NCI-H2029 treated with DMSO at 0.1 percent for 48 hours (cell line): ENCODE data around the gene TERT.

Experiments
- DNase-seq: peaks from one replicate; lab custom pipeline; 2025; lab: John Stamatoyannopoulos, UW

Gene TERT

GRCh38 chr5:1219098-1219767, 75.6 kb downstream of the TERT start:
- no peak for DNase-seq

GRCh38 chr5:1218351-1219080, 76.4 kb downstream of the TERT start:
- DNase-seq = no peak

GRCh38 chr5:1217596-1218206, 77.2 kb downstream of the TERT start:
- no peak for DNase-seq

- no peak for DNase-seq
Observed at GRCh38 chr5:1216918-1217295, 78.0 kb downstream of the TERT start.

- no peak for DNase-seq
Observed at GRCh38 chr5:1216211-1216917, 78.5 kb downstream of the TERT start.

GRCh38 chr5:1215320-1216096, 79.4 kb downstream of the TERT start:
- no peak for DNase-seq

- no peak for DNase-seq
Observed at GRCh38 chr5:1214936-1215220, 80.0 kb downstream of the TERT start.

- DNase-seq = no peak
Observed at GRCh38 chr5:1214163-1214935, 80.5 kb downstream of the TERT start.

GRCh38 chr5:1213508-1214162, 81.2 kb downstream of the TERT start:
- no peak for DNase-seq

- no peak for DNase-seq
Observed at GRCh38 chr5:1212881-1213280, 82.0 kb downstream of the TERT start.

- DNase-seq = no peak
Observed at GRCh38 chr5:1212271-1212670, 82.6 kb downstream of the TERT start.

GRCh38 chr5:1211701-1212100, 83.2 kb downstream of the TERT start:
- no peak for DNase-seq

GRCh38 chr5:1210832-1211251, 84.0 kb downstream of the TERT start:
- DNase-seq = no peak

GRCh38 chr5:1209896-1210776, 84.7 kb downstream of the TERT start:
- DNase-seq = no peak

- no peak for DNase-seq
Observed at GRCh38 chr5:1209489-1209852, 85.4 kb downstream of the TERT start.

GRCh38 chr5:1208743-1209488, 86.0 kb downstream of the TERT start:
- DNase-seq = no peak

GRCh38 chr5:1208221-1208742, 86.6 kb downstream of the TERT start:
- DNase-seq = no peak

- DNase-seq = no peak
Observed at GRCh38 chr5:1207555-1207954, 87.3 kb downstream of the TERT start.
